22Rv1 (cell line): ENCODE data around the gene TMTC4.

ENCODE experiments used
- CTCF ChIP-seq: fragments of 450-650 bp; IDR thresholded peaks from 2 replicates; pipeline ENCODE4 v1.5.1; 2017; ENCODE audit warnings: mild to moderate bottlenecking
- ZFX ChIP-seq: fragments of 450-650 bp; IDR thresholded peaks from 2 replicates; pipeline ENCODE4 v1.6.1; 2017; ENCODE audit warnings: antibody characterized with exemption, borderline replicate concordance

GRCh38 chr13:100710176-100710575 is 35.6 kb upstream of the TMTC4 start:
- TF ChIP-seq CTCF, result no peak
- TF ChIP-seq ZFX, result no peak
